Panc1 (cell line): ENCODE measurements around the gene SLC17A7. TPM values are rescaled to one million over a fixed set of nuclear protein-coding genes. Genes with fewer than 3 reads are reported as not detected.
A peak's percentile ranks its signal among the peaks of the same experiment; 100 is the strongest.

Experiments
- ATAC-seq: fragments of 200-7000 bp; cut with Tn5 transposase; 2 replicates; pipeline ENCODE4 v1.9.1; 2020; ENCODE audit warnings: mild to moderate bottlenecking, moderate library complexity
- BruUV-seq: library from RNA; stranded (reverse); fragments of 400-500 nt; replicated peaks from 2 replicates; lab custom pipeline; 2021; lab: Mats Ljungman, UMichigan
- CTCF ChIA-PET: fragments of 300-600 bp; sonication (Branson Sonifier 250); formaldehyde crosslinking; loops from one replicate; lab custom pipeline; 2022; ENCODE audit warnings: antibody characterized with exemption; lab: Charles Lee
- POLR2A ChIA-PET: fragments of 300-600 bp; sonication (Branson Sonifier 250); formaldehyde crosslinking; loops from one replicate; lab custom pipeline; 2022; ENCODE audit warnings: antibody characterized with exemption; lab: Charles Lee
- DNase-seq: peaks from one replicate; pipeline ENCODE4 v3.0.0-alpha.2; 2010; ENCODE audit warnings: low read depth, low spot score
- H3K27ac ChIP-seq: 2 replicates; pipeline ENCODE4 v1.5.1; 2011; ENCODE audit warnings: mild to moderate bottlenecking, low read length, inconsistent platforms
- H3K27me3 ChIP-seq: fragments of 200-500 bp; sonication (Bioruptor generic); 2 replicates; pipeline ENCODE4 v1.6.0; 2014; ENCODE audit warnings: low read length, inconsistent platforms; ENCODE audit not compliant: control insufficient read depth, insufficient read depth
- H3K36me3 ChIP-seq: fragments of 200-500 bp; sonication (Bioruptor generic); 2 replicates; pipeline ENCODE4 v1.5.1; 2014; ENCODE audit warnings: inconsistent platforms, mild to moderate bottlenecking, low read length, moderate library complexity; ENCODE audit not compliant: control insufficient read depth, insufficient read depth
- H3K4me1 ChIP-seq: 2 replicates; pipeline ENCODE4 v1.5.1; 2011; ENCODE audit warnings: inconsistent platforms, mild to moderate bottlenecking, low read length, moderate library complexity; ENCODE audit not compliant: control insufficient read depth, insufficient read depth
- H3K4me3 ChIP-seq, 2 experiments: 2 replicates each; pipeline ENCODE4 v1.5.1; 2011 to 2012; ENCODE audit warnings: low read depth in 2 of 2, low read length in 2 of 2, mild to moderate bottlenecking in 2 of 2, inconsistent platforms in 1 of 2, moderate library complexity in 1 of 2
- H3K9me3 ChIP-seq: fragments of 200-500 bp; sonication (Bioruptor generic); 2 replicates; pipeline ENCODE4 v1.5.1; 2014; ENCODE audit warnings: low read depth, mild to moderate bottlenecking, inconsistent platforms, low read length, moderate library complexity; ENCODE audit not compliant: control insufficient read depth, insufficient read depth
- CTCF ChIP-seq: fragments of 450-650 bp; IDR thresholded peaks from 2 replicates; pipeline ENCODE4 v1.5.1; 2017; ENCODE audit warnings: mild to moderate bottlenecking
- POLR2AphosphoS5 ChIP-seq: IDR thresholded peaks from 2 replicates; pipeline ENCODE4 v1.6.1; 2012; ENCODE audit warnings: mild to moderate bottlenecking, low read depth, low read length, moderate library complexity
- REST ChIP-seq, 2 experiments: IDR thresholded peaks; 2 replicates each; pipeline ENCODE4 v1.6.1; 2011 to 2012; ENCODE audit warnings: low read depth in 2 of 2, control low read depth in 1 of 2, low read length in 1 of 2, mild to moderate bottlenecking in 1 of 2, moderate library complexity in 1 of 2; ENCODE audit not compliant: insufficient read depth in 1 of 2
- SIN3A ChIP-seq: IDR thresholded peaks from 2 replicates; pipeline ENCODE4 v1.6.1; 2012; ENCODE audit warnings: low read depth, mild to moderate bottlenecking, low read length, moderate library complexity, borderline replicate concordance; ENCODE audit not compliant: insufficient read depth
- TCF7L2 ChIP-seq: IDR thresholded peaks from 2 replicates; pipeline ENCODE4 v1.6.1; 2011; ENCODE audit warnings: mild to moderate bottlenecking, low read depth, low read length, inconsistent platforms
- in situ Hi-C: cut with HindIII; loops from 2 replicates; pipeline ENCODE4 v1.10.0; 2016; ENCODE audit warnings: low sequenced_read_pairs, low pct_unique_long_range_greater_than_20kb
- intact Hi-C: fragments of 100-400 bp; cut with micrococcal nuclease; formaldehyde crosslinking; loops from one replicate; pipeline ENCODE4 v1.10.0; 2022; ENCODE audit not compliant: unreplicated experiment
- total RNA-seq: library from RNA; stranded (reverse); gene quantifications from one replicate; pipeline ENCODE4 v1.2.1, GENCODE V29; 2021; ENCODE audit not compliant: unreplicated experiment

SLC17A7 gene
- total RNA-seq, 1 experiment from 2014 or later = 1.2 TPM

GRCh38 chr19:49442354-49442753, 1.0 kb upstream of the SLC17A7 start:
- in situ Hi-C loops = no loop called here
- no TSS peak for BruUV-seq

DNA sequence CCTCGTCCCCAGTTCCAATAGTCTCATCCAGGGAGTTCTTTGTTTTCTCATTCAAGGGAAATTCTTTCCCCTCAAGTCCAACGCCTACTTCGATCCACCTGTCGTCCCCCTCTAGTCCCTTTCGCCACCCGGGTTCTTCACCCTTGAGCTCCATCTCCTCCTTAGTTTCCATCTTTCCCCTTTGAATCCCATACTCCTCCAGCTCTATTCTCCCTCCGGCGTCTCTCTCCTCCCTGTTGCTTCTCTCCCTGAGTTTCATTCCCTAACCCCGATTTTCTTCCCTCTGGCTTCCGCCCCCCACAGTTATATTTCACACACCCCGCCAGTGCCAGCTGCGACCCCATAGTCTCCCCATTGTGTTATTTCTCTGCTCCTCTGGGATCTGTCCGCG, 628 bp upstream of the SLC17A7 start:
- POLR2A ChIA-PET = interaction anchor here (0.7 kb wide), 1 partner anchor 138 kb away, joined by 9 read pairs; the partner anchor contains the start of gene NOSIP
- DNase-seq (no peak), ATAC-seq (no peak)
- in situ Hi-C loops = no loop called here
- TF ChIP-seq CTCF (no peak), TCF7L2 (no peak), SIN3A (no peak), POLR2AphosphoS5 (no peak)
- Histone ChIP-seq H3K36me3 (no peaks in the 10 kb centered on the region), H3K27ac (no peak overlapping the region), H3K4me1 (no peaks in the 10 kb centered on the region; the same call in 1 of the 2 replicates), H3K4me3 (peak overlapping the region; percentile 61 to 62), H3K9me3 (no peaks in the 10 kb centered on the region), H3K27me3 (peaks cover 9% of the 10 kb centered on the region; the same call in 1 of the 2 replicates)
- CTCF ChIA-PET = interaction anchor here (0.6 kb wide), 1 partner anchor 54 kb away, joined by 3 read pairs; the partner anchor contains the start of gene KASH5
- intact Hi-C loops = loop anchor here (5.0 kb wide), 1 partner anchor 50 kb away; no protein-coding TSS in a partner anchor
- no TSS peak for BruUV-seq

More at GRCh38 chr19:49442354-49442753, 1.0 kb upstream of the SLC17A7 start:
- peaks cover 9% of the 10 kb centered on the region; the same call in 1 of the 2 replicates for H3K27me3 ChIP-seq
- no peaks in the 10 kb centered on the region; the same call in 1 of the 2 replicates for H3K4me1 ChIP-seq
- no peak overlapping the region for H3K27ac ChIP-seq
- ATAC-seq = no peak; the same call in 1 of the 2 replicates
- peak overlapping the region; percentile 61 to 62 for H3K4me3 ChIP-seq
- ChIA-PET POLR2A (interaction anchor here (0.7 kb wide), 1 partner anchor 138 kb away, joined by 9 read pairs; the partner anchor contains the start of gene NOSIP), CTCF (no interaction called here)
- intact Hi-C loops = loop anchor here (5.0 kb wide), 1 partner anchor 50 kb away; no protein-coding TSS in a partner anchor
- H3K36me3 ChIP-seq = no peaks in the 10 kb centered on the region
- no peak for DNase-seq
- TF ChIP-seq CTCF (no peak), REST (IDR thresholded peaks at IDR 0.05; ENCODE audit: insufficient read depth in 1 of 2, low read depth in 2 of 2, low read length in 1 of 2) (no peak), SIN3A (no peak), TCF7L2 (no peak), POLR2AphosphoS5 (no peak)
- no peaks in the 10 kb centered on the region for H3K9me3 ChIP-seq
